Activated T-cell treated with anti-CD3 and anti-CD28 coated beads, Interleukin-2, amount 50 U/mL, for 72 hours (primary cell): ENCODE measurements around the gene CYP24A1. TPM values are rescaled to one million over a fixed set of nuclear protein-coding genes. Genes with fewer than 3 reads are reported as not detected.

Source experiments
- ATAC-seq, 2 donors: fragments of 150-1000 bp; cut with Tn5 transposase; replicated peaks in 1 of 2; 2 replicates each; pipeline ENCODE4 v1.10.0; 2021; ENCODE audit warnings: moderate library complexity in 2 of 2, mild to moderate bottlenecking in 1 of 2
- DNase-seq, 2 donors: peaks; one replicate each; pipeline ENCODE4 v3.0.0; 2021 to 2022; ENCODE audit warnings: mixed read lengths in 1 of 2
- H3K27ac Mint-ChIP-seq: one replicate; pipeline ENCODE4 v1.8.0; 2022; ENCODE audit warnings: mild to moderate bottlenecking, moderate library complexity, mixed read lengths
- H3K27me3 Mint-ChIP-seq: one replicate; pipeline ENCODE4 v1.8.0; 2022; ENCODE audit warnings: low read depth, mixed read lengths
- H3K36me3 Mint-ChIP-seq, 2 donors: one replicate each; pipeline ENCODE4 v1.8.0; 2022; ENCODE audit warnings: mixed read lengths in 2 of 2, mild to moderate bottlenecking in 1 of 2; ENCODE audit not compliant: insufficient read depth in 2 of 2
- H3K4me1 Mint-ChIP-seq: one replicate; pipeline ENCODE4 v1.8.0; 2022; ENCODE audit warnings: low read depth, mixed read lengths
- H3K4me3 Mint-ChIP-seq, 2 donors: one replicate each; pipeline ENCODE4 v1.8.0; 2022; ENCODE audit warnings: mild to moderate bottlenecking in 2 of 2, mixed read lengths in 2 of 2, moderate library complexity in 2 of 2
- H3K9me3 Mint-ChIP-seq, 2 donors: one replicate each; pipeline ENCODE4 v1.8.0; 2022; ENCODE audit warnings: mixed read lengths in 2 of 2
- total RNA-seq, 2 donors: library from RNA; stranded (reverse); gene quantifications; one replicate each; pipeline ENCODE4 v1.2.3, GENCODE V29; 2022

CYP24A1 gene
- total RNA-seq, 2 donors from 2014 or later, result not detected

DNA sequence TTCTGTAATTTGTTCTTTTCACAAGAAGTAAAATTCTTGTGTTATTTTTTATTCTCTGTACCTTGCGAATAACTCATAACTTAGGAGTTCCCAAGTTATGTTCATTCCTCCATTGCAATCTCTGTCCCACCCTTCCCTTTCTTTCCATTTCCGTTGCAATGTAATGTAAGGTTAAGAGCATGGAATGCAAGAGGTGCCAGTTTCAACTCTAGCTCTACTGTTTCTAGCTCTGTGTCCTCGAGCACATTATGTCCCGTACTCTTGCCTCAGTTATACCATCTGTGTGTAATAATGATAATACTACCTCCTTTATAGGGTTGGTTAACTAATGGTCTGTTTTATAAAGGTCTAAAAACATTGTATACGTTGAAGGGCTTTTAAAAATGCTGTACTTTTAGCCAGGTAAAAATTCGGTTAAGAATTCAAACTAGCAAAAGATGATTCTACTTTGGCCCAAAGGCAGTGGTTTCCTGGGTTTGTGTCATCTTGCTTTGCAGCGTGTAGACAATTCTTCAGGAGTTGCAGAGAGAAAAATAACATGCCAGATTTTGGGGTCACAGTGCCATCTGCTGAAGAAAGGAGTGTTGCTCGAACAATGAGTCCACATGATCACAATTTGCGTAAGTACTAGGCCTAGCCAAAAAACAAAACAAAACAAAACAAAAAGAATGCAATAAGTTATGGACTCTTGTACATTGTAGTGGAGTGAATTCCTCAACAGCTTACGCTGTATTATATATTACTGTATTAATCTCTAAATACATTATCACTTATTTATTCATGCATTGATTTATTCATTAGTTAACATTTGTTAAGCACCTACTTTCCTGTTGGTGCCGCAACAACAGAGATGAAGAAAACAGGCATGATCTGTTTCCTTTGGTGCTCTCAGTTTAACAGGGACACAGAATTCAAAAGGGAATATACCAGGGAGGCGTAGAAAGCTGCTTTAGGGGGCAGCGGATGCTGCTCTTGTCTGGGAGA lies 24.1 kb upstream of the CYP24A1 start:
- Mint-ChIP-seq H3K9me3 (no peaks in the 10 kb centered on the region), H3K4me3 (no peak overlapping the region), H3K27me3 (peaks cover 7% of the 10 kb centered on the region), H3K27ac (no peak overlapping the region), H3K4me1 (no peaks in the 10 kb centered on the region), H3K36me3 (no peaks in the 10 kb centered on the region)
- ATAC-seq, result no peak
- no peak for DNase-seq

- ATAC-seq (no peak), DNase-seq (no peak)
- peaks cover 21% of the 10 kb centered on the region for H3K27me3 Mint-ChIP-seq
- no peaks in the 10 kb centered on the region for H3K9me3 Mint-ChIP-seq
- no peaks in the 10 kb centered on the region for H3K4me1 Mint-ChIP-seq
- H3K27ac Mint-ChIP-seq, result no peak overlapping the region
- H3K36me3 Mint-ChIP-seq, result no peaks in the 10 kb centered on the region
- H3K4me3 Mint-ChIP-seq, result no peak overlapping the region
These were observed 22.0 kb upstream of the CYP24A1 start for GRCh38 chr20:54195483-54196472.

GRCh38 chr20:54194724-54195438 lies 21.1 kb upstream of the CYP24A1 start:
- H3K36me3 Mint-ChIP-seq, result no peaks in the 10 kb centered on the region
- no peak for ATAC-seq
- peaks cover 21% of the 10 kb centered on the region for H3K27me3 Mint-ChIP-seq
- DNase-seq, result no peak
- no peaks in the 10 kb centered on the region for H3K4me1 Mint-ChIP-seq
- H3K27ac Mint-ChIP-seq, result no peak overlapping the region
- no peaks in the 10 kb centered on the region for H3K9me3 Mint-ChIP-seq
- H3K4me3 Mint-ChIP-seq, result no peak overlapping the region

DNA sequence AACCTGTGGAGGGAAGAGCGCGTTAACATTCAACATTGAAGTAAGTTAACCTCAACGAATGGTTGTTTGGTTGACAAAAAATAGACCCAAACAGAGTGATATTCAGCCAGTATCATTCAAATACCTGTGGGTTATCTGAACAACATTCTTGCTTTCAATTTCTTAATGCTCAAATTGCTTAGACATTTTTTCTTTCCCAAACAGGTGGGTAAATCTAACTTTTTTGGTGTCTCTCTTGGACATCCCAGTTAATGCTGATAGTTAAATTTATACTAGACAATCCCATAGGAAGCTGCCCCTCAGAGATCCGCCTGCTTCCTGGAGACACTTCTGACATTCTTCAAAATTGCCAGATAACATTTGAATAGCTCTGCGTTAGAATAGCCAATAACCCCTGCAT lies 20.0 kb upstream of the CYP24A1 start:
- no peaks in the 10 kb centered on the region for H3K4me1 Mint-ChIP-seq
- peaks cover 21% of the 10 kb centered on the region for H3K27me3 Mint-ChIP-seq
- ATAC-seq (no peak), DNase-seq (no peak)
- H3K9me3 Mint-ChIP-seq, result no peaks in the 10 kb centered on the region
- H3K4me3 Mint-ChIP-seq, result no peak overlapping the region
- no peaks in the 10 kb centered on the region for H3K36me3 Mint-ChIP-seq
- H3K27ac Mint-ChIP-seq, result no peak overlapping the region

DNA sequence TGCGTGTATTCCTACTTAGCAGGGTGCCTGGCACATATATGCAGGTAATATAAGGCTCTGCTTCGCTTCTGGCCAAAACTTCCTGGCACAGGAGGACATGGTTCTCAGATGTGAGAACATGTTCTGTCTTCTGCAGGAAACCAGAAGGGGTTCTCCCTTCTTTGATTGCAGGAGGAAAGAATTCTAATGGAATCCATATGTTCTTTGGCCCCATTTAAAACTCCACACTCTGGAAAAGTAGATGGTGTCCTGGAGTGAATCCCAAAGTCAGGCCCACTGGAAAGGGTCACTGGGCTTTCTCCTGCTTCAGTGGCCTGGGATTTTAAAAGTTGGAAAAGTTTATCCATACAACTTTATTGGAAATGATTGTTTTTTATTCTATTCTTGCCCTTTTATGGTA lies 16.4 kb upstream of the CYP24A1 start:
- Mint-ChIP-seq H3K9me3 (no peaks in the 10 kb centered on the region), H3K27ac (no peak overlapping the region), H3K4me3 (no peak overlapping the region), H3K4me1 (no peaks in the 10 kb centered on the region), H3K36me3 (no peaks in the 10 kb centered on the region), H3K27me3 (peaks cover 21% of the 10 kb centered on the region)
- DNase-seq (no peak), ATAC-seq (no peak)

DNA sequence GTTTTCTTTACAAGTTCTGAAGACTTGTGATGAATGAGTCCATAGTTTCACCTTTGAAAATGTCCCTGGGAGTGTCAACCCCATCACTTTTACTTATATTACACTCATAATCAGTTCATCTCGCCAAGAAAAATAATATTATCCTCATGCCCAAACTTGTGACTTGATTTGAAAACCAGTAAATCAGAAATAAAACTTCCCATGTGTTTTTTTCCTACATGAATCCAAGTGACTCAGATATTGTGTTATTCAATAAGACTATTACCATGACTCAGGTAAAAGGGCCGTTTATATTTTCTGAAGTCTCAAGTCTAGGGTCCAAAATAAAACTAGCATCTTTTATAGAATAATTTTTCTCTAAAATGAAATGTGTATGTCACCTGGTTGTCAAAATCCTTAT lies 15.8 kb upstream of the CYP24A1 start:
- H3K27ac Mint-ChIP-seq, result no peak overlapping the region
- H3K9me3 Mint-ChIP-seq, result no peaks in the 10 kb centered on the region
- DNase-seq (no peak), ATAC-seq (no peak)
- H3K36me3 Mint-ChIP-seq, result no peaks in the 10 kb centered on the region
- H3K4me1 Mint-ChIP-seq, result no peaks in the 10 kb centered on the region
- peaks cover 21% of the 10 kb centered on the region for H3K27me3 Mint-ChIP-seq
- no peak overlapping the region for H3K4me3 Mint-ChIP-seq

DNA sequence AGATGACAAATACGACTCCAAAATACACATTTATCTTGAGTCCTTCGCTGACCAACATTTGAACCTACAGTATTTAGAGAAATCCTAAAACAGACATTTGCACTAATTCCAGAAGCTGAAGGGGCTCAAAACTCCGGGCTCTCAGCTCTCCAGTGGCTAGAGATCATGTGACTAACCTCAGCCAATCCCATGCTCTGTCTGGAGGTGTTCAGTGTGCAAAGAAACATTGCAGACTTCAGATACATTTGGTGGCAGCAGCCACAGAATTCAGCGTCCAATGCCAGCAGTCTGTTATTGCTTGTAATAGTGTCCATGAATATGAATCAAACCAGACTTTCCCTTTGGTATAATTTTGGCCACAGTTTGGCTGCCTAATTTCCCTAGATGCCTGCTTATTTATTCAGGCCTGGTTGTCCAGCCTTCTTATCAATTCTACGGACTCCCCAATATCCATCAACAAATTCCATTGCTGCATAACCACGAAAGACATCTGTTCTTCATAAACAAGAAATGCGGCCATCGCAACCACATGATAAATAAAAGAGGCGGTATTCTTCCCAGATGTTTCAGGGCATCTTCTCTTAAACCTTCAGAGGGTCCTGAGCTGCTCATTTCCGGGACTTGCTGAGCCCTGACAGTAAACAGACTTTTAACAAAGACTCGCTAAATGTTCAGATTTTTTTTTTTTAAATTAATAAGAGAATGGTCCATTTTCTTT lies 14.5 kb upstream of the CYP24A1 start:
- Mint-ChIP-seq H3K9me3 (no peaks in the 10 kb centered on the region), H3K4me3 (no peak overlapping the region), H3K27ac (no peak overlapping the region), H3K4me1 (no peaks in the 10 kb centered on the region), H3K36me3 (no peaks in the 10 kb centered on the region), H3K27me3 (peaks cover 24% of the 10 kb centered on the region)
- DNase-seq (no peak), ATAC-seq (no peak)

- Mint-ChIP-seq H3K27me3 (peaks cover 21% of the 10 kb centered on the region), H3K36me3 (no peaks in the 10 kb centered on the region), H3K27ac (no peak overlapping the region), H3K9me3 (no peaks in the 10 kb centered on the region), H3K4me3 (no peak overlapping the region), H3K4me1 (no peaks in the 10 kb centered on the region)
- DNase-seq (no peak), ATAC-seq (no peak)
These were observed 11.3 kb upstream of the CYP24A1 start for GRCh38 chr20:54184904-54185626.

DNA sequence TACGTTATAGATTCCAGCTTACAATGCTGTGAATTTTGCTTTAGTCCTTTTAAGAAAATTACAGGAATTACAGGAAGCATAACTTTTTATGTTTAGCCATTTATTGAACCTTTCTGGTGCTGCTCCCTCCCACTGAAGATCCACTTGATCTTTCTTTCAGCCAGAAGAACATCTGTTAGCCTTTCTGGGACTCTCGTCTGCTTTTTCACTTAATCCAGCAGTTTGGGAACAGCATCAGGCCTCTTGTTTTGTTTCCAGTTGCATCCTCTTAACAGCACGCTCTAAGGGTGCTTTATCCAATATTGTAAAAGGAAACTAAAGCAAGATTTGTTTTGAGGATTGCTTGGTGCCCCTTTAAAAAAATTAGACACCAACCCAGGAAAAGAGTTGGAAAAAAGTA lies 10.3 kb upstream of the CYP24A1 start:
- no peak overlapping the region for H3K4me3 Mint-ChIP-seq
- no peak overlapping the region for H3K27ac Mint-ChIP-seq

DNA sequence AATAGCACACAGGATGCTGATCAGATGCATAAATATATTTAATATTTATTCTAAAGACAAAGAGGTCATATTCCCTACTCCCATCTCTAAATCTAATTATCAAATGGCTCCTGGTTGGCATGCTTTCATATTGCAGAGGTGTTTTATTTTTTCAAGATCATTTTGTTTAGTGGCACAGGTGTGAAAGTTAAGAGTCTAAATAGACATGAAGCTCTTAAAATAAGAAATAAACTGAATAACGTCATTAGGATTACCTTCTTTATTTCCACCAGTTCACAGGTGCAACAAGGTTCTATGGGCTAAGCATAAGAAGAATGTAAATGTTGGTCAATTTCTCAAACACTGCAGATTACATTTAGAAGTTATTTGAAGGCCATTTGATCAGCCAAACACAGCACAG lies 7.1 kb upstream of the CYP24A1 start:
- no peak overlapping the region for H3K4me3 Mint-ChIP-seq
- no peaks in the 10 kb centered on the region for H3K4me1 Mint-ChIP-seq
- no peak overlapping the region for H3K27ac Mint-ChIP-seq
- DNase-seq (no peak), ATAC-seq (no peak)
- no peaks in the 10 kb centered on the region for H3K36me3 Mint-ChIP-seq
- peaks cover 21% of the 10 kb centered on the region for H3K27me3 Mint-ChIP-seq
- no peaks in the 10 kb centered on the region for H3K9me3 Mint-ChIP-seq

More for the DNA sequence above, 10.3 kb upstream of the CYP24A1 start:
- H3K36me3 Mint-ChIP-seq, result no peaks in the 10 kb centered on the region
- DNase-seq (no peak), ATAC-seq (no peak)
- no peaks in the 10 kb centered on the region for H3K4me1 Mint-ChIP-seq
- H3K9me3 Mint-ChIP-seq, result no peaks in the 10 kb centered on the region
- H3K27me3 Mint-ChIP-seq, result peaks cover 21% of the 10 kb centered on the region

DNA sequence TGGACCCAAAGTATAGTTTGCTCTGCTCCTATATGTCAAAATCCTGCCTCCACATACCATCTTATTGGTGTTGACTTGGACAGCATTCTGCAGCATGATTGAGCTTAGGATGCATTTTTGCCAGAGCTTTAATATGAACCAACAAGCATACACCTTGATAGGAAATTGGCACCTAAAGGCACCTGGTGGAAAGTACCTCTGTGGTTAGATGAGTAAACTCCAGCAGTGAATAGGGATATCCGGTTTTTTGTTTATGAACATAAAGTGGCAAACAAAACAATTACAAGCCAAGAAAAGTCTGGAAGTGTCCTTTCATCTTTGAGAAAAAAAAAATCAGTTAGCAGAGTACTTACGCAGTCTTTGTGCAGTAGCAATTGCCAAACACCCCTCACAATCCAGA lies 6.2 kb upstream of the CYP24A1 start:
- Mint-ChIP-seq H3K9me3 (no peaks in the 10 kb centered on the region), H3K4me1 (peaks cover under 1% of the 10 kb centered on the region), H3K36me3 (no peaks in the 10 kb centered on the region), H3K27ac (no peak overlapping the region), H3K27me3 (peaks cover 29% of the 10 kb centered on the region), H3K4me3 (no peak overlapping the region)
- ATAC-seq, result no peak
- no peak for DNase-seq

DNA sequence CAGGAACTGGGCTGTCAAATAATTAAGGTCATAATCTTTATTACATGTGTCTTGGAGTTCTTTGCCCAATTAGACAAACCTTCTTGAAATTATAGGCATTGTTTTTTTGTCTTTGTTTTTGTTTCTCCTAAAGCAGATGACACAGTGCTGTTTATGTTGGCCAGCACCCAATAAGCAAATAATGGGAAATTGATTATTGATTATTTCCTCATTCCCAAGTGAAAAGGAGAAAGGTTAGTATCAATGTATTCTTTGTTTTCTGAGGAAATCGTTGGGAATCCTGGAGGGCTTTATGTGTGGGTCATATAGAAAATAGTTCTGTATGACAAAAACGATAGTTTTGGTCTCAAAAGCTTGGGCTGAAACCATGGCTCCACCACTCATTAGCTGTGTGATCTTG lies 4.5 kb upstream of the CYP24A1 start:
- DNase-seq, result no peak
- no peaks in the 10 kb centered on the region for H3K36me3 Mint-ChIP-seq

More for the DNA sequence above, 4.5 kb upstream of the CYP24A1 start:
- no peak for ATAC-seq
- H3K4me3 Mint-ChIP-seq, result no peak overlapping the region
- no peak overlapping the region for H3K27ac Mint-ChIP-seq
- peaks cover 14% of the 10 kb centered on the region for H3K4me1 Mint-ChIP-seq
- peaks cover 37% of the 10 kb centered on the region for H3K27me3 Mint-ChIP-seq
- H3K9me3 Mint-ChIP-seq, result no peaks in the 10 kb centered on the region
